ENCODE measurements around the gene AADAC. TPM values are rescaled to one million over a fixed set of nuclear protein-coding genes. Genes with fewer than 3 reads are reported as not detected.
A peak's percentile ranks its signal among the peaks of the same experiment; 100 is the strongest.

AADAC gene
- total RNA-seq, 4 donors from 2014 or later: not detected

DNA sequence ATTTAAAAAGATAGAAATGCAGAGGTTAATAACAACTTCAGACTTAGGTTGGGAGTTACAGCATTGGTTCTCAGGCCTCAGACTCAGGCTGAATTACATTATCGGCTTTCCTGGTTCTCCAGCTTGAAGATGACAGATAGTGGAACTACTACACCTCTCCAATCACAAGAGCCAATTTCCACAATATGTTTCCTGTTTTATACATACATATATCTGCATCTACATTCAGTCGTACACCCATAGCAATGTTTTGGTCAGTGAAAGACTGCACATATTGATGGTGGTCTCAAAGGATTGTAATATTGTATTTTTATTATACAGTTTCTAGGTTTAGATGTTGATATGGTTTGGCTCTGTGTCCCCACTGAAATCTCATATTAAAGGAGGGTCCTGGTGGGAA lies 44.7 kb upstream of the AADAC start:
- no peak overlapping the region for H3K4me3 ChIP-seq (replicated peaks in 1 of 3)
- H3K9me3 ChIP-seq: no peaks in the 10 kb centered on the region
- peaks cover 26 to 27% of the 10 kb centered on the region in 2 donors for H3K4me1 ChIP-seq
- WGBS, 2 donors: 76 to 89% methylated on average over 2 of the region's 2 CpGs
- no peaks in the 10 kb centered on the region for H3K27me3 ChIP-seq
- peak overlapping the region in 2 of 3 donors; percentile 75 to 91 for H3K27ac ChIP-seq
- H3K36me3 ChIP-seq: no peaks in the 10 kb centered on the region
- TF ChIP-seq, protein P1, sequence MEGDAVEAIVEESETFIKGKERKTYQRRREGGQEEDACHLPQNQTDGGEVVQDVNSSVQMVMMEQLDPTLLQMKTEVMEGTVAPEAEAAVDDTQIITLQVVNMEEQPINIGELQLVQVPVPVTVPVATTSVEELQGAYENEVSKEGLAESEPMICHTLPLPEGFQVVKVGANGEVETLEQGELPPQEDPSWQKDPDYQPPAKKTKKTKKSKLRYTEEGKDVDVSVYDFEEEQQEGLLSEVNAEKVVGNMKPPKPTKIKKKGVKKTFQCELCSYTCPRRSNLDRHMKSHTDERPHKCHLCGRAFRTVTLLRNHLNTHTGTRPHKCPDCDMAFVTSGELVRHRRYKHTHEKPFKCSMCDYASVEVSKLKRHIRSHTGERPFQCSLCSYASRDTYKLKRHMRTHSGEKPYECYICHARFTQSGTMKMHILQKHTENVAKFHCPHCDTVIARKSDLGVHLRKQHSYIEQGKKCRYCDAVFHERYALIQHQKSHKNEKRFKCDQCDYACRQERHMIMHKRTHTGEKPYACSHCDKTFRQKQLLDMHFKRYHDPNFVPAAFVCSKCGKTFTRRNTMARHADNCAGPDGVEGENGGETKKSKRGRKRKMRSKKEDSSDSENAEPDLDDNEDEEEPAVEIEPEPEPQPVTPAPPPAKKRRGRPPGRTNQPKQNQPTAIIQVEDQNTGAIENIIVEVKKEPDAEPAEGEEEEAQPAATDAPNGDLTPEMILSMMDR (IDR thresholded peaks at IDR 0.05): no peak
- intact Hi-C loops (cut with DNase I): no loop called here
- DNase-seq: no peak

- no peaks in the 10 kb centered on the region for H3K36me3 ChIP-seq
- H3K4me3 ChIP-seq (replicated peaks in 1 of 3): no peak overlapping the region
- WGBS, 2 donors: 5 to 12% methylated on average over 4 of the region's 4 CpGs
- no peaks in the 10 kb centered on the region for H3K9me3 ChIP-seq
- no peaks in the 10 kb centered on the region for H3K27me3 ChIP-seq
- TF ChIP-seq, protein P1 (IDR thresholded peaks at IDR 0.05): no peak
- intact Hi-C loops (cut with DNase I): no loop called here
- H3K4me1 ChIP-seq: peaks cover 34 to 36% of the 10 kb centered on the region in 2 donors
- DNase-seq: peak; percentile 67 to 75
- H3K27ac ChIP-seq: peak overlapping the region; percentile 75 to 91 (median 84)
Measured at GRCh38 chr3:151770956-151771355, 43.0 kb upstream of the AADAC start.

DNA sequence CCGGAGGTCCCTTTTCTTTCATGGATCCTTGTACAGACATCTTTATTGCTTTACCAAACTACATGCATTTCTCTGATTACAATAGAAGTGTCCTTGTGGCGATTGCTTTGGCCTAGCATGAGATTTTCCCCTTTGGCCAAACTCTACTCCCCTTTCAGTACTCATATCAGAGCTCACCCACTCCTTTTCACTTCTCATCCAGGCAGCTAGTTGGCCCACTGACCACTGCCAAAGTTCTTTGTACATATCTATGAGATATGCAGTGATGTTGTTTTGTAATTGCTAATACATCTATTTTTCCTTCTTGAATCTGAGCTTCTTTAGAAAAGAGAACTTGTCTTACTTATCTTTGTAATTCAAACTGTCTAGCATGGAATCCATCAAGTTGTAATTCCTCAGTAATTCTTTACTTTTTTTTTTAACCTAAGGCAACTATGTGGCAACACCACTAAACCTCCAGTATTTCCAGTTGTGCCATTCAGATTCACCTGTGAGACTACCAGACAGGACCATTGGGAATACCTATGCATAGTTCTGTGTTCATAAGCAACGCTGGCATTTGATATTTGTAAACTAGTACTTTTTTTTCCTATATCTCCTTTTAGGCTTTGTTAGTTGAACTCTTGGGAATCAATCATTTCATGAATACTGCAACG lies 41.0 kb upstream of the AADAC start:
- DNase-seq: no peak
- Histone ChIP-seq H3K4me1 (peaks cover 34 to 36% of the 10 kb centered on the region in 2 donors), H3K36me3 (no peaks in the 10 kb centered on the region), H3K9me3 (no peaks in the 10 kb centered on the region), H3K4me3 (replicated peaks in 1 of 3) (no peak overlapping the region), H3K27ac (no peak overlapping the region), H3K27me3 (no peaks in the 10 kb centered on the region)
- TF ChIP-seq, protein P1 (IDR thresholded peaks at IDR 0.05): no peak
- no peak for TF ChIP-seq POLR2A (IDR thresholded peaks at IDR 0.05)
- intact Hi-C loops (cut with DNase I): no loop called here
- 89 to 99% methylated on average over 4 of the region's 4 CpGs for WGBS, 2 donors

- no peak overlapping the region for H3K27ac ChIP-seq
- intact Hi-C loops (cut with DNase I): no loop called here
- H3K4me1 ChIP-seq: peaks cover 34 to 36% of the 10 kb centered on the region in 2 donors
- TF ChIP-seq, protein P1 (IDR thresholded peaks at IDR 0.05): no peak
- TF ChIP-seq POLR2A (IDR thresholded peaks at IDR 0.05): no peak
- WGBS, 2 donors: 94% methylated on average over 1 of the region's 1 CpG
- no peak for DNase-seq
- no peaks in the 10 kb centered on the region for H3K36me3 ChIP-seq
- H3K9me3 ChIP-seq: no peaks in the 10 kb centered on the region
- H3K4me3 ChIP-seq (replicated peaks in 1 of 3): no peak overlapping the region
- no peaks in the 10 kb centered on the region for H3K27me3 ChIP-seq
Measured at GRCh38 chr3:151774235-151774634, 39.7 kb upstream of the AADAC start.

DNA sequence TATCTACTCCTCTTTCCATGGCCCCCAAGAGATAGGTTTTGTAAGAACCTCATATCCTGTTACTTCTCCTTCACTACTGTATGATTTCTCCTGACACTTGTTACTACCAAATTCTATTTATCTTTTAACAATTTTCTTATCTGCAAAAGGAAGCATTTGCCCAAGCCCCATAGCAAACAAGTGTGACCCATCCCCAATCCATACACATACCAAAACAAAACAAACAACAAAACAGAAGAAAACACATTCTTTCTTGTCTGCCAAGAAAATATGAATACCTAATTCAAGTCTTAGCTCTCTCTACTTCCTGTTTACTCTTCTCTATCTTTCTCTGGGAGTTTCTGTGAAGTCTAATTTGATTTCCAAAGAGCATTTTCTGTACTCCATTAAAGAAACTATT lies 39.0 kb upstream of the AADAC start:
- Histone ChIP-seq H3K27me3 (no peaks in the 10 kb centered on the region), H3K36me3 (no peaks in the 10 kb centered on the region), H3K4me1 (peaks cover 30 to 32% of the 10 kb centered on the region in 2 donors), H3K4me3 (replicated peaks in 1 of 3) (no peak overlapping the region), H3K9me3 (no peaks in the 10 kb centered on the region), H3K27ac (peak overlapping the region in 2 of 3 donors; percentile 33 to 42)
- TF ChIP-seq, protein P1 (IDR thresholded peaks at IDR 0.05): no peak
- no peak for TF ChIP-seq POLR2A (IDR thresholded peaks at IDR 0.05)
- intact Hi-C loops (cut with DNase I): no loop called here
- DNase-seq: no peak
